Muscle layer of colon (tissue), 2 donors: ENCODE measurements around the gene LEPROT.
"Not testable (repeated sequence)": the region's sequence is repeated elsewhere in the genome, so short reads cannot be mapped to it uniquely, and the experiment has no call there.

Experiments
- H3K27ac ChIP-seq: one replicate; pipeline ENCODE4 v1.7.0; 2013; ENCODE audit warnings: low read depth, mild to moderate bottlenecking, low read length, moderate library complexity
- H3K27me3 ChIP-seq, 2 donors: one replicate each; pipeline ENCODE4 v1.7.0; 2013; ENCODE audit warnings: low read length in 2 of 2, mild to moderate bottlenecking in 2 of 2; ENCODE audit not compliant: insufficient read depth in 2 of 2, control insufficient read depth in 1 of 2
- H3K36me3 ChIP-seq: one replicate; pipeline ENCODE4 v1.7.0; 2013; ENCODE audit warnings: mild to moderate bottlenecking, low read length; ENCODE audit not compliant: insufficient read depth
- H3K4me1 ChIP-seq: one replicate; pipeline ENCODE4 v1.7.0; 2013; ENCODE audit warnings: mild to moderate bottlenecking, low read length; ENCODE audit not compliant: insufficient read depth
- H3K4me3 ChIP-seq, 2 donors: one replicate each; pipeline ENCODE4 v1.7.0; 2013; ENCODE audit warnings: low read length in 2 of 2, low read depth in 1 of 2, mild to moderate bottlenecking in 1 of 2, moderate library complexity in 1 of 2
- H3K9ac ChIP-seq: one replicate; pipeline ENCODE4 v1.7.0; 2013; ENCODE audit warnings: low read length
- H3K9me3 ChIP-seq: one replicate; pipeline ENCODE4 v1.7.0; 2013; ENCODE audit warnings: mild to moderate bottlenecking, low read length
- donor health status: abdominal sarcoma.
- donor health status: Adenocarcinoma of cecum.

LEPROT gene

GRCh38 chr1:65420590-65421350 lies at the start of gene LEPROT, which contains the start of gene LEPR:
Gene LEPROT, plus strand, starts transcription at chr1:65420668. Its CDS starts 57 bp downstream, at chr1:65420725.
Gene LEPR, plus strand, starts transcription at chr1:65420668. Its CDS starts 144,898 bp downstream, at chr1:65565566.
- peaks cover 8% of the 10 kb centered on the region for H3K36me3 ChIP-seq
- H3K4me1 ChIP-seq, result peaks cover 31% of the 10 kb centered on the region
- H3K27ac ChIP-seq, result peak within 1 kb of the TSS; percentile 97
- H3K9ac ChIP-seq, result peak within 1 kb of the TSS; percentile 83
- H3K27me3 ChIP-seq, result no peaks in the 10 kb centered on the region
- H3K4me3 ChIP-seq, result peak within 1 kb of the TSS; percentile 70 to 80
- H3K9me3 ChIP-seq, result no peaks in the 10 kb centered on the region

- no peak overlapping the region for H3K27ac ChIP-seq
These were observed 48.9 kb upstream of the LEPROT start for GRCh38 chr1:65371544-65371943.

GRCh38 chr1:65372557-65372956 lies 47.9 kb upstream of the LEPROT start:
- H3K27me3 ChIP-seq, result no peaks in the 10 kb centered on the region
- no peaks in the 10 kb centered on the region for H3K9me3 ChIP-seq
- H3K4me1 ChIP-seq, result no peaks in the 10 kb centered on the region
- H3K9ac ChIP-seq, result no peak overlapping the region
- no peak overlapping the region for H3K27ac ChIP-seq
- H3K36me3 ChIP-seq, result no peaks in the 10 kb centered on the region
- no peak overlapping the region for H3K4me3 ChIP-seq

More at GRCh38 chr1:65371544-65371943, 48.9 kb upstream of the LEPROT start:
- Histone ChIP-seq H3K36me3 (no peaks in the 10 kb centered on the region), H3K9me3 (no peaks in the 10 kb centered on the region), H3K9ac (no peak overlapping the region), H3K27me3 (no peaks in the 10 kb centered on the region), H3K4me3 (no peak overlapping the region), H3K4me1 (no peaks in the 10 kb centered on the region)

- Histone ChIP-seq H3K9ac (no peak overlapping the region), H3K27ac (no peak overlapping the region), H3K4me1 (no peaks in the 10 kb centered on the region), H3K36me3 (no peaks in the 10 kb centered on the region), H3K27me3 (no peaks in the 10 kb centered on the region), H3K9me3 (no peaks in the 10 kb centered on the region), H3K4me3 (no peak overlapping the region)
These were observed 42.8 kb upstream of the LEPROT start for GRCh38 chr1:65377496-65378246.

GRCh38 chr1:65378247-65378946 lies 42.1 kb upstream of the LEPROT start:
- Histone ChIP-seq H3K27ac (no peak overlapping the region), H3K36me3 (no peaks in the 10 kb centered on the region)

GRCh38 chr1:65384426-65384825 lies 36.0 kb upstream of the LEPROT start:
- H3K4me1 ChIP-seq, H3K4me3 ChIP-seq, H3K9ac ChIP-seq, H3K27ac ChIP-seq, H3K36me3 ChIP-seq, H3K27me3 ChIP-seq, H3K9me3 ChIP-seq: not testable (repeated sequence)

More at GRCh38 chr1:65378247-65378946, 42.1 kb upstream of the LEPROT start:
- Histone ChIP-seq H3K4me3 (no peak overlapping the region), H3K27me3 (no peaks in the 10 kb centered on the region), H3K9me3 (no peaks in the 10 kb centered on the region), H3K9ac (no peak overlapping the region), H3K4me1 (no peaks in the 10 kb centered on the region)

GRCh38 chr1:65386439-65386838 lies 34.0 kb upstream of the LEPROT start:
- Histone ChIP-seq H3K4me1 (no peaks in the 10 kb centered on the region), H3K4me3 (no peak overlapping the region), H3K27ac (no peak overlapping the region), H3K36me3 (no peaks in the 10 kb centered on the region), H3K27me3 (no peaks in the 10 kb centered on the region), H3K9ac (no peak overlapping the region), H3K9me3 (no peaks in the 10 kb centered on the region)

GRCh38 chr1:65387821-65388220 lies 32.6 kb upstream of the LEPROT start:
- Histone ChIP-seq H3K4me3 (no peak overlapping the region), H3K27me3 (no peaks in the 10 kb centered on the region), H3K4me1 (no peaks in the 10 kb centered on the region), H3K27ac (no peak overlapping the region), H3K9me3 (no peaks in the 10 kb centered on the region), H3K36me3 (no peaks in the 10 kb centered on the region), H3K9ac (no peak overlapping the region)

- Histone ChIP-seq H3K36me3 (no peaks in the 10 kb centered on the region), H3K9me3 (no peaks in the 10 kb centered on the region), H3K27me3 (no peaks in the 10 kb centered on the region), H3K9ac (no peak overlapping the region), H3K4me3 (no peak overlapping the region), H3K4me1 (no peaks in the 10 kb centered on the region), H3K27ac (no peak overlapping the region)
These were observed 31.4 kb upstream of the LEPROT start for GRCh38 chr1:65388908-65389695.

GRCh38 chr1:65392497-65392896 lies 28.0 kb upstream of the LEPROT start:
- Histone ChIP-seq H3K9me3 (no peaks in the 10 kb centered on the region), H3K27me3 (no peaks in the 10 kb centered on the region), H3K36me3 (no peaks in the 10 kb centered on the region), H3K4me3 (no peak overlapping the region), H3K4me1 (no peaks in the 10 kb centered on the region), H3K9ac (no peak overlapping the region), H3K27ac (no peak overlapping the region)

- Histone ChIP-seq H3K27me3 (no peaks in the 10 kb centered on the region), H3K9ac (no peak overlapping the region), H3K9me3 (no peaks in the 10 kb centered on the region), H3K36me3 (no peaks in the 10 kb centered on the region), H3K4me1 (no peaks in the 10 kb centered on the region), H3K27ac (no peak overlapping the region), H3K4me3 (no peak overlapping the region)
These were observed 27.1 kb upstream of the LEPROT start for GRCh38 chr1:65393347-65393746.
